ENCODE results near the gene IRF2BP2. TPM values are rescaled to one million over a fixed set of nuclear protein-coding genes. Genes with fewer than 3 reads are reported as not detected.
A peak's percentile ranks its signal among the peaks of the same experiment; 100 is the strongest.

Gene IRF2BP2
- polyA plus RNA-seq, 1 donor: 161 TPM

GRCh38 chr1:234621657-234622335 lies 11.8 kb upstream of the IRF2BP2 start:
- peak overlapping the region; percentile 82 for H3K27ac ChIP-seq (ENCODE audit: low read length)
- H3K36me3 ChIP-seq (ENCODE audit: control insufficient read depth, insufficient read depth, low read length): no peaks in the 10 kb centered on the region
- DNase-seq: no peak
- whole genome bisulfite sequencing (ENCODE audit: insufficient coverage, low lambda C conversion rate): no CpG with 5 or more reads among the region's 7 CpGs
- peaks cover 65% of the 10 kb centered on the region for H3K4me1 ChIP-seq (ENCODE audit: control insufficient read depth, insufficient read depth, low read length)
- no peaks in the 10 kb centered on the region for H3K9me3 ChIP-seq (ENCODE audit: control insufficient read depth, low read depth, low read length)
- H3K4me3 ChIP-seq (ENCODE audit: low read length): no peak overlapping the region
- no peaks in the 10 kb centered on the region for H3K27me3 ChIP-seq (ENCODE audit: control insufficient read depth, insufficient read depth, low read length)

- Histone ChIP-seq H3K4me1 (ENCODE audit: control insufficient read depth, insufficient read depth, low read length) (peaks cover 72% of the 10 kb centered on the region), H3K27ac (ENCODE audit: low read length) (peak overlapping the region; percentile 82), H3K27me3 (ENCODE audit: control insufficient read depth, insufficient read depth, low read length) (no peaks in the 10 kb centered on the region), H3K9me3 (ENCODE audit: control insufficient read depth, low read depth, low read length) (no peaks in the 10 kb centered on the region), H3K36me3 (ENCODE audit: control insufficient read depth, insufficient read depth, low read length) (no peaks in the 10 kb centered on the region), H3K4me3 (ENCODE audit: low read length) (no peak overlapping the region)
- WGBS (ENCODE audit: insufficient coverage, low lambda C conversion rate): 43% methylated on average over 1 of the region's 3 CpGs
- DNase-seq: no peak
These were observed 11.1 kb upstream of the IRF2BP2 start for GRCh38 chr1:234621127-234621468.

GRCh38 chr1:234620272-234621126 lies 10.5 kb upstream of the IRF2BP2 start:
- Histone ChIP-seq H3K4me3 (ENCODE audit: low read length) (no peak overlapping the region), H3K9me3 (ENCODE audit: control insufficient read depth, low read depth, low read length) (no peaks in the 10 kb centered on the region), H3K27me3 (ENCODE audit: control insufficient read depth, insufficient read depth, low read length) (no peaks in the 10 kb centered on the region), H3K36me3 (ENCODE audit: control insufficient read depth, insufficient read depth, low read length) (no peaks in the 10 kb centered on the region), H3K27ac (ENCODE audit: low read length) (peak overlapping the region; percentile 82), H3K4me1 (ENCODE audit: control insufficient read depth, insufficient read depth, low read length) (peaks cover 72% of the 10 kb centered on the region)
- no peak for DNase-seq
- 40% methylated on average over 1 of the region's 6 CpGs for WGBS (ENCODE audit: insufficient coverage, low lambda C conversion rate)

- Histone ChIP-seq H3K4me1 (ENCODE audit: control insufficient read depth, insufficient read depth, low read length) (peaks cover 72% of the 10 kb centered on the region), H3K36me3 (ENCODE audit: control insufficient read depth, insufficient read depth, low read length) (no peaks in the 10 kb centered on the region), H3K27me3 (ENCODE audit: control insufficient read depth, insufficient read depth, low read length) (no peaks in the 10 kb centered on the region), H3K27ac (ENCODE audit: low read length) (peak overlapping the region; percentile 82), H3K4me3 (ENCODE audit: low read length) (no peak overlapping the region), H3K9me3 (ENCODE audit: control insufficient read depth, low read depth, low read length) (no peaks in the 10 kb centered on the region)
- DNase-seq: peak in 1 of 2 donors; percentile 93
- no CpG with 5 or more reads among the region's 6 CpGs for WGBS (ENCODE audit: insufficient coverage, low lambda C conversion rate)
These were observed 9.8 kb upstream of the IRF2BP2 start for GRCh38 chr1:234619794-234620247.

GRCh38 chr1:234619071-234619480 lies 9.1 kb upstream of the IRF2BP2 start:
- Histone ChIP-seq H3K4me3 (ENCODE audit: low read length) (no peak overlapping the region), H3K9me3 (ENCODE audit: control insufficient read depth, low read depth, low read length) (no peaks in the 10 kb centered on the region), H3K27ac (ENCODE audit: low read length) (peak overlapping the region; percentile 82), H3K27me3 (ENCODE audit: control insufficient read depth, insufficient read depth, low read length) (no peaks in the 10 kb centered on the region), H3K36me3 (ENCODE audit: control insufficient read depth, insufficient read depth, low read length) (no peaks in the 10 kb centered on the region), H3K4me1 (ENCODE audit: control insufficient read depth, insufficient read depth, low read length) (peaks cover 71% of the 10 kb centered on the region)
- no peak for DNase-seq
- no CpG with 5 or more reads among the region's 3 CpGs for WGBS (ENCODE audit: insufficient coverage, low lambda C conversion rate)

- Histone ChIP-seq H3K27me3 (ENCODE audit: control insufficient read depth, insufficient read depth, low read length) (no peaks in the 10 kb centered on the region), H3K9me3 (ENCODE audit: control insufficient read depth, low read depth, low read length) (no peaks in the 10 kb centered on the region), H3K36me3 (ENCODE audit: control insufficient read depth, insufficient read depth, low read length) (no peaks in the 10 kb centered on the region), H3K4me3 (ENCODE audit: low read length) (no peak overlapping the region), H3K4me1 (ENCODE audit: control insufficient read depth, insufficient read depth, low read length) (peaks cover 71% of the 10 kb centered on the region), H3K27ac (ENCODE audit: low read length) (peak overlapping the region; percentile 82)
- DNase-seq: no peak
- WGBS (ENCODE audit: insufficient coverage, low lambda C conversion rate): 60% methylated on average over 1 of the region's 5 CpGs
These were observed 8.7 kb upstream of the IRF2BP2 start for GRCh38 chr1:234618737-234619049.

GRCh38 chr1:234617986-234618736 lies 8.2 kb upstream of the IRF2BP2 start:
- Histone ChIP-seq H3K4me1 (ENCODE audit: control insufficient read depth, insufficient read depth, low read length) (peaks cover 71% of the 10 kb centered on the region), H3K4me3 (ENCODE audit: low read length) (no peak overlapping the region), H3K27me3 (ENCODE audit: control insufficient read depth, insufficient read depth, low read length) (no peaks in the 10 kb centered on the region), H3K27ac (ENCODE audit: low read length) (peak overlapping the region; percentile 82), H3K36me3 (ENCODE audit: control insufficient read depth, insufficient read depth, low read length) (no peaks in the 10 kb centered on the region), H3K9me3 (ENCODE audit: control insufficient read depth, low read depth, low read length) (no peaks in the 10 kb centered on the region)
- WGBS (ENCODE audit: insufficient coverage, low lambda C conversion rate): 86% methylated on average over 3 of the region's 7 CpGs
- no peak for DNase-seq

GRCh38 chr1:234617131-234617985 lies 7.4 kb upstream of the IRF2BP2 start:
- DNase-seq: no peak
- WGBS (ENCODE audit: insufficient coverage, low lambda C conversion rate): 83% methylated on average over 5 of the region's 14 CpGs
- Histone ChIP-seq H3K4me3 (ENCODE audit: low read length) (no peak overlapping the region), H3K27me3 (ENCODE audit: control insufficient read depth, insufficient read depth, low read length) (no peaks in the 10 kb centered on the region), H3K9me3 (ENCODE audit: control insufficient read depth, low read depth, low read length) (no peaks in the 10 kb centered on the region), H3K36me3 (ENCODE audit: control insufficient read depth, insufficient read depth, low read length) (no peaks in the 10 kb centered on the region), H3K27ac (ENCODE audit: low read length) (peak overlapping the region; percentile 8), H3K4me1 (ENCODE audit: control insufficient read depth, insufficient read depth, low read length) (peaks cover 69% of the 10 kb centered on the region)

- Histone ChIP-seq H3K9me3 (ENCODE audit: control insufficient read depth, low read depth, low read length) (no peaks in the 10 kb centered on the region), H3K4me1 (ENCODE audit: control insufficient read depth, insufficient read depth, low read length) (peaks cover 70% of the 10 kb centered on the region), H3K4me3 (ENCODE audit: low read length) (no peak overlapping the region), H3K27ac (ENCODE audit: low read length) (peak overlapping the region; percentile 8), H3K27me3 (ENCODE audit: control insufficient read depth, insufficient read depth, low read length) (no peaks in the 10 kb centered on the region), H3K36me3 (ENCODE audit: control insufficient read depth, insufficient read depth, low read length) (no peaks in the 10 kb centered on the region)
- DNase-seq: peak in 1 of 2 donors; percentile 58
- WGBS (ENCODE audit: insufficient coverage, low lambda C conversion rate): no CpG with 5 or more reads among the region's 2 CpGs
These were observed 6.7 kb upstream of the IRF2BP2 start for GRCh38 chr1:234616644-234617043.

Data from large intestine (tissue), 3 donors.